ENCODE data around the gene HAS3.
"Not testable (repeated sequence)": the region's sequence is repeated elsewhere in the genome, so short reads cannot be mapped to it uniquely, and the experiment has no call there.

HAS3 gene

DNA sequence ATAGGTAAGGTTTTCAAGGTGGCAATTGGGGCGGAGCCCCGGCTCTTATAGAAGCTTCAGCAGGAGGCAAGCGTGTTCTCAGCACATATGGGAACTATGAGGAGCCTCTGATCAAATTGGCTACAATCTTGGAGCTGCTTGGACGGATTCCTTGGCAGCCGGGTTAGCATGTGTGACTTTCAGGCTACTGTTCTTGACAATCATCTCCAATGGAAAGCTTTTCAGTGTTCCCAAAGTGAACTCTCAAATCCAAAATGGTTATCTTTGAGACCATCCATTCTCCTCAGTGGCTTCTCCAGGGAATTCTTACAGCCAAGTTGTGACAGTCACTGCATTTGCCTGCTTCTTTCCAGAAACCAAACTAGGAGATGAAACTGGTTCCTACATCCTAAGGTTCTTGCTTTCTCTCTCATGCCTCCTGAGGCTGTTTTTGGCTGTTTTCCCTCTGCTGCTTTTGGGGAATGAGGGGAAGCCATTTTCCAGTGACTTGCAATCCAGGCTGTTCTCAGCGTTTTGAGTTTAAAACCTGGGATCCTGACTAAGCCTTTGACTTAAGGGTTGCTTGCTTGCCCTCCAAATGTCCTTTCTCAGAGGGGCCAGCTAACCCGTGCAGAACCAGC, 10.9 kb downstream of the HAS3 start:
- DNase-seq (ENCODE audit: low read depth, low spot score), result no peak

DNA sequence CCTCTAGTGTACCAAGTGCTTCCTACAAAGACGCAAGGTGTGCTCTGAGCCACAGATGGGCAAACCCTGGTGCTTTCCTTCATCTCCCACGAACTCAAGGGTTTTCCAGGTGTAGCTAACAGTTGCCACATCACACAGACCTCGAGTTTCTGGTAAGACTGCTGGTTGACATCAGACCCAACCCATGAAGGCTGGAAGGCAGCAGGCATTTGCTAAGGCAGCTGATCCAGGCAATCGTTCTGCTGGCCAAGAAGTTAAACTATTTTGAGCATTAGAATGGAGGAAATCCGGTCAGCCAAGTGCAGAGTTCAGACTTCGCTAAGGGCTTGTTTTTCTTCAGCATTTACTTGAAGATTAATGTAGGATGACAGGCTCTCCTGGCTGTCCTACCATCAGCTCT, 11.5 kb downstream of the HAS3 start:
- DNase-seq (ENCODE audit: low read depth, low spot score), result no peak

DNA sequence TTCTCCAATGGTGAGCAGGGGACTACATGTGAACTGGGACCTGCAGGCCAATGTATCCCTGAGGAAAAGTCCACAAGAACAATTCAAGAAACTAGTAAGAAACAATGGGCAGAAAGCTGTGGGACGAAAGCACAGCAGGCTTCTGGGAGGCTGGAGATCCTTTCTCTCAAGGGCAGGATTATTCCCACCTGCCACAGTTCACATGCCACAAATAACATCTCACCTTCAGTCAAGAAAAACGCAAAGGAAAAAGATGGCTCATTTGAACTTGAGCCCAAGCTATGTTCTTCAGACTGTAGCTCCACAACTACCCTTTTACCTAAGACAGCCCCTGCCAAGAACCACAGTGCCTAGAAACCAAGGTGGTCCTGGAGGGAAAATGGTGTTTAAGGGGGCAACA, 13.0 kb downstream of the HAS3 start:
- DNase-seq (ENCODE audit: low read depth, low spot score), result no peak

DNA sequence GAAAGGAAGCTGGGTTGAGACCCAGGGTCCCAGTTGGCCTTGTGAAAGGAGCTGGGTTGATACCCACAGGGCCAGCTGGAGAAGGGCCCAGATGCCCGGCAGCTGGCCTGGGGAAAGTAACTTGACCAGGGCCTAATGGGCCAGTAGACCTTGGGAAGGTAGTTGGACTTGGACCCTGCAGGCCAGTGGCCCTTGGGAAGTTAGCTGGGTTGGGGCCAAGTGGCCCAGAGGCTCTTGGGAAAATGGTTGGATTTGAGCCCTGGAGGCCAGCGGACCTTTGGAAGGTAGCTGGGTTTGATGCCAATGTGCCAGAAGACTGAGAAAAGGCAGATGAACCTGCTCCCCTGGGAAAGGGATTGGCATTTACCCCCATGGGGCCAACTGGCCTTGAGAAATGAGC, 13.5 kb downstream of the HAS3 start:
- no peak for DNase-seq (ENCODE audit: low read depth, low spot score)

DNA sequence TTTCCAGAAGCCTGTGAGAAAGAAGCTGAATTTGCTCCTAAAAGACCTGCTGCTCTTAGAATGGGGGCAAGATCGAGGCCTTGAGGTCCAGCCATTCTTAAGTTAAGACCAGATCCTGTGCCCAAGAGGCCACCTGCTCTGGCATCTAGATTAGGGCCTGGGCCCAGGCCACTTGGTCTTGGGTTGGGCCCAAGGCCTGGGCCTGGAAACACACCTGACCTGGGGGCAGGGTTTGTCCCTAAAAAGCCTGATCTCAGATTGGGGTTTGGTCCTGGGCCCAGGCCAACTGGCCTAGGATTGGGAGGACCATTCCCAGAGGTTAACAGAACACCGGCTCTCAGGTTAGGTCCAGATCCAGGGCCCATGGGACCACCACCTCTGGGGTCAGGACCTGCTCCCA, 14.1 kb downstream of the HAS3 start:
- no peak for DNase-seq (ENCODE audit: low read depth, low spot score)

DNA sequence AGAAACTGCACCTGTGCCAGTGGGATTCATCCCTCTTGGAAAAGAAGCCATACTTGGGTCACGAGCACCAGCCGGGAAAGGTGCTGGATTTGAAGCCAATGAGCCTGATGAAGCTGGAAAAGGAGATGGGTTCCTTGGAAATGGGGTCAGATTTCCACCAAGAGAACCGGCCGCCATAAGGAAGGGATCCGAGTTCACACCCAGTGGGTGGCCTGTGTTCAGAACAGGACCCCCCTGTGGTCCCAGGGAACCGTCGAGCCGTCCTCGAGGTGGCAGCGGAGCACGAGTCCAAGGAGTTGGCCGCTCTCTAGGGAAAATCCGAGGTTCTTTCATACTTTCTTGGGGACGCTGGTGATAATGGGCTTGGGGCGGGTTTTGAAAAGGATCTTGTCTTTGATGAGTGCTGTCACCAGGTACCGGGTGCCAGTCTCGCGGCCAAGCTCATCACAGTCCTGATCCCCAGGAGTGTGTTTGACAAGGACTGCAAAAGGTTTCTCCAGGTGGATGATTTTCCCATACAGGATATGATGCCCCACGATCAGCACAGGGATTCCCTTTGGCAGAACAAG, 14.7 kb downstream of the HAS3 start:
- DNase-seq (ENCODE audit: low read depth, low spot score), result no peak

DNA sequence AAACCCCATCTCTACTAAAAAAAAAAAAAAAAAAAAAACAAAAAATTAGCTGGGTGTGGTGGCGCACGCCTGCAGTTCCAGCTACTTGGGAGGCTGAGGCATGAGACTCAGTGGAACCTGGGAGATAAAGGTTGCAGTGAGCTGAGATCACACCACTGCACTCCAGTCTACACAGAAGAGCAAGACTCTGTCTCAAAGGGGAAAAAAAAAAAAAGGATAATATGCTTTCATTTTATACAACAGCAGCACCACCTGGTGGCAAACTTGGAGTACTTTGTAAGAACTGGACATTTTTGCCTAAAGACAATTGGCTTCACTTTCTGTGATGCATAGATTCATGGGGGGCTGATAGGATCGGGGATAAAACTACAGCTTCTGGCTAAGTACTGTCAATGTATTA, 18.5 kb downstream of the HAS3 start:
- DNase-seq (ENCODE audit: low read depth, low spot score), result peak; percentile 34

DNA sequence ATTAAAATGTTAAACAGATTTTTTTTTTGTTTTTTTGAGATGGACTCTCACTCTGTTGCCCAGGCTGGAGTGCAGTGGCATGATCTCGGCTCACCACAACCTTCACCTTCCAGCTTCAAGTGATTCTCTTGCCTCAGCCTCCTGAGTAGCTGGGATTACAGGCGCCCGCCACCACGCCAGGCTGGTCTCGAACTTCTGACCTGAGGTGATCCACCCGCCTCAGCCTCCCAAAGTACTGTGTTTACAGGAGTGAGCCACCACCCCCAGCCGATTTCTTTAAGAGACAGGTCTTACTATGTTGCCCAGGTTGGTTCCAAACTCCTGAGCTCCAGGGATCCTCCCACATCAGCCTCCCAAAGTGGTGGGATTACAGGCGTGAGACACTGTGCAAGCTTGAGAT, 19.0 kb downstream of the HAS3 start:
- DNase-seq (ENCODE audit: low read depth, low spot score), result not testable (repeated sequence)

DNA sequence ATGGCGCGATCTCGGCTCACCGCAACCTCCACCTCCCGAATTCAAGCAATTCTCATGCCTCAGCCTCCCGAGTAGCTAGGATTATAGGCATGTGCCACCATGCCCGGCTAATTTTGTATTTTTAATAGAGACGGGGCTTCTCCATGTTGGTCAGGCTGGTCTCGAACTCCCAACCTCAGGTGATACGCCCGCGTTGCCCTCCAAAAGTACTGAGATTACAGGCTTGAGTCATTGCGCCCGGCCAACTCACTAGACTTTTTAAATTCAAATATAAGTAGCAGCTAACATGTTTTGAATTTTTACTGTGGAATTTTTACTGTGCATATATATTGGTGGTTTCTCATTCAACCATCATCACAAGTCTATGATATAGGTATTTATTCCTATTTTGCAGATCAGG, 19.5 kb downstream of the HAS3 start:
- DNase-seq (ENCODE audit: low read depth, low spot score), result not testable (repeated sequence)

DNA sequence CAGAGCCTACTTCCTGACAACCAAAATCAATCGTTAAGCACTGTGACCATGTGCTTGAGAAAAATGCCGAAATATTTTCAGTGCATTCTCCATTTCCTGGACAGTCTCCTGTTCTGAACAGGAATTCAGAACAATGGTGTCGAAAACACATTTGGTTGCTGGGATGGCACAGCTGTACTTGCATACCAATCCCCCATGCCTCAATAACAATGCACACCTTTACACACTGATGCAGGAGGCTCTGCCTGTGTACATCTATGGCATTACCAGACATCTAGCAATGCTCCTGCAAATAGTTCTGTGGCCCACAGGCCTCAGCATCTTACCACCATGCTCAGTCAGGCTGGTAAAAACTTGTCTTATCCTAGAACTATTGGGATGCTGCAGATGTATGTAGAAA, 20.8 kb downstream of the HAS3 start:
- DNase-seq (ENCODE audit: low read depth, low spot score), result no peak

DNA sequence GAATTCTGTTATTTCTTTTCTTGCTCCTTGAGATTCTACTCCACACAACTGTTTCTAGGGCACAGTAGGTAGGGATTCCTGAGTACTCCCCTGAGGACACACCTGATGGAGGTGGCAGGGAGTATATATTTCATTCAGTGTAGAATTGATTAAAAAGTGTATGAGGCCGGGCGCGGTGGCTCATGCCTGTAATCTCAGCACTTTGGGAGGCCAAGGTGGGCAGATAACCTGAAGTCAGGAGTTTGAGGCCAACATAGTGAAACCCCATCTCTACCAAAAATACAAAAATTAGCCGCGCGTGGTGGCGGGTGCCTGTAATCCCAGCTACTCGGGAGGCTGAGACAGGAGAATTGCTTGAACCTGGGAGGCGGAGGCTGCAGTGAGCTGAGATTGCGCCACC, 21.3 kb downstream of the HAS3 start:
- not testable (repeated sequence) for DNase-seq (ENCODE audit: low read depth, low spot score)

DNA sequence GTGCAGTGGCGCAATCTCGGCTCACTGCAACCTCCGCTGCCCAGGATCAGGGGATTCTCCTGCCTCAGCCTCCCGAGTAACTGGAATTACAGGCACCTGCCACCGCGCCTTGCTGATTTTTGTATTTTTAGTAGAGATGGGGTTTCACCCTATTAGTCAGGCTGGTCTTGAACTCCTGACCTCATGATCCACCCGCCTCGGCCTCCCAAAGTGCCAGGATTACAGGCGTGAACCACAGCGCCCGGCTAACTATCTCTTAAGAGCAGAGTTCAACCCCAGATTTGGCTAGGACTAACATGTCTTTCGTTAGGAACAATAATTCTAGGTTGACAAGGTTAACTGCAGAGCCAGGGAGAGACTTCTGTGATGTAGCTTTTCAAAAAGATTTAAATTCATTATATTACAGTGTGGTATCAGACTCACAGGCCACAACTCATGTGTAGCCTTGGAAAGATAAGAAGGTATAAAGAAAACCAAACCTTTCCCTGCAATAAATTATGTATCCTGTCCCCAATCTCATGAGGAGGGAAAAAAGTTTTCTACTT, 22.6 kb downstream of the HAS3 start:
- DNase-seq (ENCODE audit: low read depth, low spot score), result no peak

DNA sequence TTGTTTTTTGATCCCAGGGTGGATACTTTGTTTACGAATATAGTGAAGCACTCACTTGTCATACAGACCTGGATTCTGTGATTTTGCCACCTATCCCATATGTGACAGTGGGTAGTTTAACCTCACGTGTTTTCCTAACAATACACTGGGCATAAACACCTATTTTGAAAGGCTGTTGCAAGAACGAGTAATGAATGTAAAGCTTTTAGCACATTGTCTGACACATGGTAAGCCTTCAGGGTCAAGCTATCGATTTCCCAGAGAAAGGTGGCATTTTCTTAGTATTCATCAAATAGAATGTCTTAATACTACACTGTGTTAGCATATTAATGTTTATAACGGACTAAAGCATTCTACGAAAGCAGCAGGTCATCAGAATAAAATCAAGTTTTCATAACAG, 25.0 kb downstream of the HAS3 start:
- DNase-seq (ENCODE audit: low read depth, low spot score), result no peak

DNA sequence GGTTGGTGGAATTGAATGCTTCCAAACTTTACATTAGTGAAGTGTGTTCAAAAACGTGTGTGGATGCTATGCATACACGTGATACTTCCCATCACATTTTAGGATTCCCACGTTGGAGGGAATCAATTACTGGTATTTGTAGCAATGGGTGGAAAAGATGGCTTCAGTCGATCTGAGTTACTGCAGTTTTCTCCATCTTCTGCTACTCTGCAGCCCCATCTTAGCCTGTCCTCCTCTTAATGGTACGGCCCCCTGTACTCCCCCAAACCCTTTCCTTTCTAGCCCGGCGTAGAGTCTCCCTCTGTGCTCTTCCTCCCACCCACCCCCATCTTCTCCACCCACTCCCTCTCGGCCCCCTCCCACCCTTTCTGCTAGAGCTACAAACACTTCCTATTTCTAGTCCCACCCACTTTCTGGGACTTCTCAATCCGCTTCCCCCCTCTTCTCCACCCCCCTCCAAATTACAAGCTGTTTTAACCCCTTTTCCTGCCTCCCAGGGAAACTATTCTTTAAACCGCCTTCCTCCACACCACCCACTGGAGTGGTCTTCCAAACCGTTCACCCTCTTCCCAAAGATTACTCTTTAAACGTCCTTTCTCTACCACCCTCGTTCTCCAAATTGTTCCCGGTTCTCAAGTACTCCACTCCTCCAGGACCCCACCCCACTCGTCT, 25.9 kb downstream of the HAS3 start:
- DNase-seq (ENCODE audit: low read depth, low spot score), result no peak

DNA sequence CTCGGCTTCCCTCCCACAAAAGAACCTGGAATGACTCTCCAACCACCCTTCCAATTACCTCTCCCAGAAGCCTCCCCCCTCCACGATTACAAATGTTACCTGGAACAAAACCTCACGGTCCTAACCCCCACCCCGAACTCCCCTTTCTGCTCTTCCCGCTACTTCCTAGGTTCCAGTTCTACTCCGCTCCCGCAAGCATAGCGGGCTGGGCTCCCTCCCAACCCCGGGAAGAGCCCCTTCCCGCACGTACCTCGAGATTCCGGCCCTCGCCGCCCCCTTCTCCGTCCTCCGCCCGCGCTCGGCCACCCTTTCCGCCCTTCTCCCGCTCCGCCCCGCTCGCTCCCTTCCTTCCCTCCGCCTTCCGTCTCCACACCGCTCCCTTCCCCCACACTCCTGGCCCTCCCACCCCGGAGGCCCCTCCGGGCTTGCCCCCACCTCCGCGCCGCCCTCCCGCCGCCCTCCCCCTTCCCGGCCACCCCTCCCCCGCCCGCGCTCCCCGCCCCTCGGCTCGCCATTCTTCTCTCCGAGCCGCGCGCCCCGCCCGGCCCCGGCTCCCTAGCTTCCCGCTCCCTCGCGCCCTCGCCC, 26.5 kb downstream of the HAS3 start:
- peak; percentile 76 for DNase-seq (ENCODE audit: low read depth, low spot score)

DNA sequence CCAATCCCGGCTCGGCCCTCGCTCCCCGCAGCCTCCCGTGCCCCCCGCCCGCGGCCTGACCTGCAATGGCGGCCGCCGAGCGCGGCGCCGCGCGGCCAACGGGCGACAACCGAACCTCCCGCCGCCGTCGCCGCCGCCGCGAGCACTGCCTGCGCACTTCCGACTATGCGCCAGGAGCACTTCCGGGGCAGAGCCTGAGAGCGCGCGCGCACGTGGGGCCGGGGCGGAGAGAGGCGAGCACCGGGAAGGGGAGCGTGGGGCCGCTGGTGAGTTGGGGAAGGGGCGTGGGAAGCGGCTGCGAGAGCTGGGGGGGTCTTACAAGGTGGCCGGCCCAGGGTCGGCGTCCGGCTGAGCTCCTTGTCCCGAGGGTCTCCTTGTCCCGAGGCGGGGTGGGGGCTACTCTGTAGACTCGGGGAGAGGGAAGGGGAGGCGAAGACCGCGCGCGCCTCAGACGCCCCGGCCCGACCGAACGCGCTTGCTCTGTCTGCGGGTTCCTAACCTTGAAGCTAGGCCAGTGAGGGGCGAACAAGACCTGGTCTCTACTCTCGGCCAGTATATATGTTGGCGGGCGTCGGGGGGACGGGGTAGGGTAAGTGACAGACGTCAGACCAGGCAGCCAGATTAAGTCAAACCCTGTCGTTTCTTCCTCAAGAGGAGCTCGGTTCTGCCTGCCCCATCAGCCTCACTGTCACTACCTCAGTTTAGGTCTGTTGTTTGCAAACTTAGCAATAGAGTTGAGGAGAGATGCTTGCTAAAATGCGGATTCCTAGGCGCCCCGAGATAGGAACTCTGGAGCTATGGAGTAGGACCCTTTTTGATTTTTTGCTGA, 27.2 kb downstream of the HAS3 start, which contains the start of the genes CHTF8 and UTP4:
Gene CHTF8 (minus strand): TSS at position 165 of the 829 bp plus-strand sequence. CDS start 11,130 bp downstream, outside the sequence.
Gene UTP4 (plus strand): TSS at position 226 of the 829 bp plus-strand sequence. CDS start 811 bp downstream, outside the sequence.
- peak; percentile 73 for DNase-seq (ENCODE audit: low read depth, low spot score)

DNA sequence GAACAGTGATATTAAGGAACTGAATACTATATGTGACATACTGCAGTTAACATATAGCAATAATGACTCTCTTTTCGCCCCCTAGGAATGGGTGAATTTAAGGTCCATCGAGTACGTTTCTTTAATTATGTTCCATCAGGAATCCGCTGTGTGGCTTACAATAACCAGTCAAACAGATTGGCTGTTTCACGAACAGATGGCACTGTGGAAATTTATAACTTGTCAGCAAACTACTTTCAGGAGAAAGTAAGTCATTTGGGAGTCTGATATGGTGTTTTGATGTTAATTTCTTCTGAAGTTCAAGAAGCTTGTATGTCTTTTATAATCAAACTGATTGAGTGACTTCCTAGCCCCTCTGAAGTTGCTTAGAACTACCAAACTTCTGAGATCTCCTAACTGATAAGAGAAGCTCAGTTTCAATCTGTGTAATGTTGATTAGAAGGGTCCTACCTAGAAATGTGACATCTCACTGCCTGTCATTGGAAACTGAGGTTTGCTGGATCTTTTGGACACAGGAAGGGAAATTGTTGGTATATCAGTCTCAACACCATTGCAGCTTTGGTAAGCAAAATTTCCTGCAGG, 28.0 kb downstream of the HAS3 start:
- no peak for DNase-seq (ENCODE audit: low read depth, low spot score)

DNA sequence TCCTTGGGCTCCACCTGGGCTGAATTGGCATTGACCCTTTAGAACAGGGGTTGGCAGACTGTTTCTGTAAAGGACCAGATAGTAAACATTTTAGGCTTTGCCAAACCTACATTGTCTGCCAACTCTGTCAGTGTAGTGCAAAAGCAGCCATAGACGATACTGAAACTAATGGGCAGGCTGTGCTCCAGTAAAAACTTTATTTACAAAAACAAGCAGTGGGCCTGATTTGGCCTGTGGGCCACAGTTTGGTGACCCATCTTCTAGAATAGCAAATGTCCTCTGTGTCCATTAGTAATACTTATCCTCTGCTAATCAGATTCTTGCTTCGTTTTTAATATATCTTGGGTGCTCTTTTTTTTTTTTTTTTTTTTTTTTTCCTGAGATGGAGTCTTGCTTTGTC, 33.2 kb downstream of the HAS3 start:
- DNase-seq (ENCODE audit: low read depth, low spot score), result no peak

DNA sequence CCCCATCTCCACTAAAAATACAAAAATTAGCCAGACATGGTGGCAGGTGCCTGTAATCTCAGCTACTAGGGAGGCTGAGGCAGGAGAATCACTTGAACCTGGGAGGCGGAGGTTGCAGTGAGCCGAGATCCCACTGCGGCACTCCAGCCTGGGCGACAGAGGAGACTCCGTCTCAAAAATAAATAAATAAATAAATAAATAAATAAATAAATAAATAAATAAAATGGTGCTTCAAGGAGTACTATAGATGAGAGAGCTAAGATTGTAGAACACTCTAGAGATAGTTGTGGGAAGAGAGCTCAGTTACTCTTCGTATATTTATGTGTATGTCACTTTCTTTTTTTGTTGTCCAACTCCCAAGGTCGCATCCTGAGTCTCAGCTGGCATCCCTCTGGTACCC, 34.0 kb downstream of the HAS3 start:
- not testable (repeated sequence) for DNase-seq (ENCODE audit: low read depth, low spot score)

DNA sequence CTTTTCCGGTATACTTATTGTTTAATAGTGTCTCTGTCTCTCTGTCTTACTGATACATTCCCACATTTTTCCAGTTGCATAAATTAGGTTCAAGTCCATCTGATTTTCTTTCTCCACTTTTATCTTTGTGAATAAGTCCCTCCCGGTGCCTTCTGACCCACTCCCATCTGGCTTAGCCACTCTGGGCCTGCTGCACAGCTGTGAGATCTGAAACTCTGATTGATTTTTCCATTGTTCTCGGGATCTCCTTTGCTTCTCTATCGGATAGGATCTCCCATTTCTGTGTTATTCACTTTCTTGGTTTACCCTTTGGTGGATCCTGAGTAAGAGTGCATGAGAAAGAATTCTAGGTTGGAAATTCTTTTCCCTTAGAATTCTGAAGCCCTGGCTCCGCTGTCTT, 35.6 kb downstream of the HAS3 start:
- no peak for DNase-seq (ENCODE audit: low read depth, low spot score)

DNA sequence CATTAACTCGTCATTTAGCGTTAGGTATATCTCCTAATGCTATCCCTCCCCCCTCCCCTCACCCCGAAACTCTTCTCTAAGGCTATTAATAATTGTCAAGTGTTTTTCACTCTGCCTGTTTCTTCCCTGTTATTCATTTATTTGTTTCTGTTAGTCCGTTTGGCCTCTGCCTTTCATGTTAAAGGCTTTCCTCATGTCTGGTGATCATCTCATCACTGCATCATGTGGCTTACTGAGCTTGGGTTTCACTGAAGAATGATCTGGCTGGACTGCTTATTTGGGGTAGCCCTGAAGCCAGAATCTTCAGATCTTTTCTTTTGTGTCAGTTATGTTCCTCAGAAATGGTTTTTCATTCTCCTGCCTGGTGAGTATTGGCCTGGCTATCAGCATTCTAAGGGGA, 36.5 kb downstream of the HAS3 start:
- DNase-seq (ENCODE audit: low read depth, low spot score), result no peak

All from ELF-1 (cell line).